NCI-H2196 treated with DMSO at 0.1 percent for 48 hours (cell line): ENCODE results near the gene UBE2F.
"Not testable (repeated sequence)": the region's sequence is repeated elsewhere in the genome, so short reads cannot be mapped to it uniquely, and the experiment has no call there.

Experiments
- DNase-seq: peaks from one replicate; lab custom pipeline; 2025; ENCODE audit not compliant: unreplicated experiment; lab: John Stamatoyannopoulos, UW

The UBE2F gene

GRCh38 chr2:238042090-238042489 lies 75.3 kb downstream of the UBE2F start:
- no peak for DNase-seq

- DNase-seq, result no peak
Measured at GRCh38 chr2:238042849-238043584, 76.2 kb downstream of the UBE2F start.

- no peak for DNase-seq
Measured at GRCh38 chr2:238043851-238044250, 77.0 kb downstream of the UBE2F start.

GRCh38 chr2:238045575-238045974 lies 78.8 kb downstream of the UBE2F start:
- no peak for DNase-seq

GRCh38 chr2:238046725-238047270 lies 80.0 kb downstream of the UBE2F start:
- no peak for DNase-seq

GRCh38 chr2:238053191-238053776 lies 86.5 kb downstream of the UBE2F start:
- DNase-seq, result no peak

- no peak for DNase-seq
Measured at GRCh38 chr2:238055841-238056240, 89.0 kb downstream of the UBE2F start.

- not testable (repeated sequence) for DNase-seq
Measured at GRCh38 chr2:238057696-238058575, 91.1 kb downstream of the UBE2F start.

GRCh38 chr2:238059505-238059904 lies 92.7 kb downstream of the UBE2F start:
- DNase-seq, result no peak

GRCh38 chr2:238060096-238060541 lies 93.3 kb downstream of the UBE2F start:
- DNase-seq, result no peak

GRCh38 chr2:238060542-238061314 lies 93.9 kb downstream of the UBE2F start, which contains the start of gene SCLY:
TSS of gene SCLY (plus strand) at chr2:238061001. CDS start at chr2:238061055, 54 bp downstream.
- DNase-seq, result peak; percentile 92

- no peak for DNase-seq
Measured at GRCh38 chr2:238061315-238062202, 94.7 kb downstream of the UBE2F start.

- no peak for DNase-seq
Measured at GRCh38 chr2:238063414-238064189, 96.8 kb downstream of the UBE2F start.

- DNase-seq, result no peak
Measured at GRCh38 chr2:238064376-238064775, 97.6 kb downstream of the UBE2F start.

GRCh38 chr2:238065071-238065846 lies 98.4 kb downstream of the UBE2F start:
- DNase-seq, result no peak

GRCh38 chr2:238066218-238066617 lies 99.4 kb downstream of the UBE2F start:
- no peak for DNase-seq

GRCh38 chr2:238066718-238067117 lies 99.9 kb downstream of the UBE2F start:
- not testable (repeated sequence) for DNase-seq

- DNase-seq, result no peak
Measured at GRCh38 chr2:238067939-238068338, 101.1 kb downstream of the UBE2F start.
